Measurements from ENCODE around the gene ZNF503. TPM values are rescaled to one million over a fixed set of nuclear protein-coding genes. Genes with fewer than 3 reads are reported as not detected.

ZNF503 gene
- total and polyA plus RNA-seq, 7 donors = 1.1 to 5.7 (median 2.3) TPM

DNA sequence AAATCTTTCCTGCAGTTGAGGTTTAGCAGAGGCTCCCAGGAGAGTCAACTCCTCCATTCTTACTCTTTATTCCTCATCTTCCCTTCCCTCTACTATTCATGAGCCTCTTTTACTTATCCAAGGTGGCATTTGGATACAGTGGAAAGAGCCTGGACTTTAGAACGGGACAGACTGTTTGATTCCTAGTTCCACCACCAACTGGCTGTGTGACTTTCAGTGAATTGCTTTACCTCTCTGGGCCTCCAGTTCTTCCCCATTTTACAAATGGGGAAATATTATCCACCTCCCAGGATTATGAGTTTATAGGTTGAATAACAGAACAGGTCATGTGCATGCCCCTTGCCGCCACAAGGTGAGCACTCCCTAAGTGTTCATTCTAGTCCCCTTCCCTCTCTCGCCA is 49.9 kb downstream of the ZNF503 start:
- peaks cover 0 to 20% (median 2%) of the 10 kb centered on the region in 3 donors for H3K27me3 ChIP-seq (ENCODE audit: insufficient read depth in 3 of 3, low read length in 2 of 3)
- H3K4me3 ChIP-seq = no peak overlapping the region
- H3K36me3 ChIP-seq (ENCODE audit: insufficient read depth in 1 of 2, low read depth in 1 of 2) = no peaks in the 10 kb centered on the region
- no peaks in the 10 kb centered on the region for H3K9me3 ChIP-seq
- H3K4me1 ChIP-seq = no peaks in the 10 kb centered on the region
- ATAC-seq = no peak
- no peak overlapping the region for H3K27ac ChIP-seq
- no peak for DNase-seq
- 95 to 98% (median 97%) methylated on average over 3 of the region's 3 CpGs for WGBS, 3 donors
- intact Hi-C loops (cut with DNase I) = no loop called here
- TF ChIP-seq CTCF (IDR thresholded peaks at IDR 0.05) = no peak

DNA sequence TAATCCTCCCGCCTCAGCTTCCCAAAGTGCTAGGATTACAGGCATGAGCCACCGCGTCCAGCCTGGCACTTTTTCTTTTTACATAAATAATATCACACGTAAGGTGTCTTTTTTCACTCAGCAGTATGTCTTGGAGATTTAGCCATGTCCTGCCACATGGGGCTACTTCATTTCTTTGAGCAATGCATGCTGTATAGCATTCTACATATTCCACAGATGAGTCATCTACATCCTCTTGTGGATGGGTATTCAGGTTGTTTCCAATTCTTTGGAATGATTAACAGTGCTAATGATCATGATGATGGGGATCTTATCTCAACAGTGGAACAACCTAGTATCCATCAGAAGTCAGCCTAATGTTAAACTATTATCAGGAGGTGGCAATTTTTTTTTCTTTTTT is 50.8 kb downstream of the ZNF503 start:
- intact Hi-C loops (cut with DNase I) = no loop called here
- DNase-seq (no peak), ATAC-seq (no peak)
- Histone ChIP-seq H3K36me3 (ENCODE audit: insufficient read depth in 1 of 2, low read depth in 1 of 2) (no peaks in the 10 kb centered on the region), H3K27ac (no peak overlapping the region), H3K4me3 (no peak overlapping the region), H3K4me1 (no peaks in the 10 kb centered on the region), H3K9me3 (no peaks in the 10 kb centered on the region), H3K27me3 (ENCODE audit: insufficient read depth in 3 of 3, low read length in 2 of 3) (peaks cover 0 to 16% (median 1%) of the 10 kb centered on the region in 3 donors)
- 58 to 65% (median 61%) methylated on average over 4 of the region's 4 CpGs for WGBS, 3 donors
- no peak for TF ChIP-seq CTCF (IDR thresholded peaks at IDR 0.05)

Other genes with a start within 250 kb of the ZNF503 start
- gene VDAC2, start 191.0 kb downstream of the ZNF503 start, total RNA-seq = 100 to 1,000 TPM; 314 to 546 (median 399) TPM
- 100 to 1,000 TPM; 391 to 770 (median 432) TPM for gene VDAC2, start 191.0 kb downstream of the ZNF503 start, polyA plus RNA-seq
- gene COMTD1, start 165.8 kb downstream of the ZNF503 start, total RNA-seq = 10 to 100 TPM; 15.2 to 38.8 (median 21.2) TPM
- 10 to 100 TPM in 2 of 3 donors, 1 to 10 TPM in 1; 5.8 to 54.7 (median 49.3) TPM for gene COMTD1, start 165.8 kb downstream of the ZNF503 start, polyA plus RNA-seq
- 1 to 10 TPM; 2.4 to 5.7 (median 2.6) TPM for gene LRMDA, start 29.9 kb upstream of the ZNF503 start, total RNA-seq
- gene LRMDA, start 29.9 kb upstream of the ZNF503 start, polyA plus RNA-seq = 1 to 10 TPM; 1.0 to 2.9 (median 1.5) TPM

Measured in psoas muscle (tissue), 8 donors.